NCI-H82 treated with DMSO at 0.1 percent for 48 hours (cell line): Measurements from ENCODE around the gene PPARA.

Experiments
- DNase-seq: peaks from one replicate; lab custom pipeline; 2025; ENCODE audit not compliant: unreplicated experiment; lab: John Stamatoyannopoulos, UW

PPARA gene

DNA sequence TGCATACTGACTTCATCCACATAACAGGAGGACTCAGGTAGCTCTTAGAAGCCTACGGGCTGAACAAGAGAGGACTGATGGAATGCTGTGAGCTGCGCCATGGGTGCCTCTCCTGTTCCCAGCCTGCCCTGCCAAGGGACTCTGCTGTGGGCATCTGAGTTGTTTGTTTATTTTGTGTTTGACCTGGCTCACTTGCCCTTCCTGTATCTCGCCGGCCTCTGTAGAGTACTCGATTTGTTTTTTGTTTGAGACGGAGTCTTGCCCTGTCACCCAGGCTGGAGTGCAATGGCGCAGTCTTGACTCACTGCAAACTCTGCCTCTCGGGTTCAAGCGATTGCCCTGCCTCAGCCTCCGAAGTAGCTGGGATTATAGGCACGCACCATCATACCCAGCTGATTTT, 119.2 kb downstream of the PPARA start:
- no peak for DNase-seq

DNA sequence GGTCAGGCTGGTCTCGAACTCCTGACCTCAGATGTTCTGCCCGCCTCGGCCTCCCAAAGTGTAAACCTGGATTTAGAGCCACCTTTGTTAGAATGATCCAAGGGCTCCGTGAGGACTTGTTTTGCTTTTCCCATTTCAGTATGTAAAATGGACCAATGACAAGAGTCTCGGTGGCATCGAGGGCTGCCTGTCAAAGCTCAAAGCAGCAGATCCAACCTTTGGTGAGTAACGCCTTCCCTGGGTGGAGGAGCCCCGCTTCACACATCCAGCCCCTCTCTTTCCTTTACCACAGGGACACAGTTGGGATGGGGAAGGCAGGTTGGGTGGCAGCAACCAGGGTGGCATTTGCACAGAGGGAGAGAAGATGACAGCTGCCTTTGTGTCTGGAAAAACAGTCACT, 121.9 kb downstream of the PPARA start:
- DNase-seq, result no peak

DNA sequence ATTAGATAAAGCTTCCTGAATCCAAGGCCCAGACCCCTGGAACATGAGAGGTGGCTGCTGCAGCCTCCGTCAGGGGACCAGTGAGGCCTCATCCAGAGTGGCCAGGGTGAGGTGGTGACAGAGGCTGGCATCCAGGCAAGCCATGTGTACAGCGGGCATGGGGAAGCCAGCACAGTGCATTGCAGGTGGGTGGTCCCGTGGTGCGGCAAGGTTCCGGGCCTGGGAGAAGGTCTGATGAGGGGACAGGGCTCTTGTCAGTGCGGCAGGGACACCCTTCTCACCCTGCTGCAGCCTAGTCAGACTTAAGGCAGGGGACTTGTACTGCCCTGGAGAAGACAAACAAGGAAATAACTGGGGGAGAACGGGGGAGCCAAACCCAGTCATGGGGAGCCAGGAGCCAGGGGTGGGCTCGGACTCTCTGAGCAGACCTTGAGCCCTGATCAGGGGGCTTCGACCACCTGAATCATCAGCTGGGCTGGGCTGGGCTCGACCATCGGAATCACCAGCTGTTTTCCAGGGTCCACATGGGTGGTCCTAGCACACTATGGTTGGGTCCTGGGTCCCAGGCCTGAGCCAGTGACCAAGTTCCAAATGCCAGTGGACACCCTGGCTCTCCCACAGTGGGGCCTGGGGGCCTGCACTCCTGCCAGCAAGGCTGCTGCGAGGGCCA, 122.6 kb downstream of the PPARA start:
- DNase-seq, result no peak

DNA sequence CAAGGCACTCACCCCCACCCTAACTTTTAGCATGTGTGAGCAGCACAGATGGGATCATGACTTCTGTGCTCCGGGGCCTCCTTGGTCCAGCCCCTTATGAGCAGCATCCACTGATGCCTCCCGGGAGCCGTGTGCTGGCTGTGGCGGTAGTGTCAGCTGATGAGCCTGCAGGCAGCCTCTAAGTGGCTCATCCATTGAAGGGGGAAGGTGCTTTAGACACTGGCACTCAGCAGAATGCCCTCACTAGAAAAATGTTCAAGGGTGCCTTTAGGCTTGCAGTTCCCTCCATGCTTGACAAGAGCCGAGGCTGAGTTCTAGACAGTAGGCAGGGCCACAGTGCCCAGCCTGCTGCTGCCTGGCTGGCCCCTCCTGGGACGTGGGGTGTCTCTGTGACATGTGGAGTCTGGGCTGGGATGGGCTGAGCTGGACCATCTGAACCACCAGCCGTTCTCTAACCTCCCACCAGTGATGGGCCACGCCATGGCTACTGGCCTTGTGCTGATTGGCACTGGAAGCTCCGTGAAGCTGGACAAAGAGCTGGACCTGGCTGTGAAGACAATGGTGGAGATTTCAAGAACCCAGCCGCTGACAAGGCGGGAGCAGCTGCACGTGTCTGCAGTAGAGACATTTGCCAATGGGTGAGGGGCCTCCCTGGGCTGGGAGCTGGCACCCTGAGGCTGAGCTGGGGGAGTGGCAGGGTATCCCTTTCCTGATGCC, 123.3 kb downstream of the PPARA start:
- DNase-seq, result no peak

DNA sequence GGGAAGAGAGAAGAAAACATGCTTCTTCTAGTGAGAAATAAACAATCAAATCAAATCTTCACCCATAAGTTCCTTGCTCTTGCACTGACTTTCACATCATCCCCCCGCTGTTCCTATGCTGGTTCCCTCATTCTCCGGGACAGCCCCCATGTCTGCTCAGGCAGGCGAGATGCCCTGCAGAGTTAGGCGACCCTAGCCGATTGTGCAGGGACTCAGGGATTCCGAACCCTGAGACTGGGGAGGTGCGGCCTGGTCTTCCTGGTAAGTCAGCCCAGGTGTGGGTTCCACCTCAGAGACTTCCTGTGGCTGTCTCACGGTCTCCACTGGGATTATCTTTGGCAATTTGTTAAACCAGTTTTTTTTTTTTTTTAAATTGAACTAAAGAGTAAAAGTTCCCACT, 124.1 kb downstream of the PPARA start:
- DNase-seq, result no peak

DNA sequence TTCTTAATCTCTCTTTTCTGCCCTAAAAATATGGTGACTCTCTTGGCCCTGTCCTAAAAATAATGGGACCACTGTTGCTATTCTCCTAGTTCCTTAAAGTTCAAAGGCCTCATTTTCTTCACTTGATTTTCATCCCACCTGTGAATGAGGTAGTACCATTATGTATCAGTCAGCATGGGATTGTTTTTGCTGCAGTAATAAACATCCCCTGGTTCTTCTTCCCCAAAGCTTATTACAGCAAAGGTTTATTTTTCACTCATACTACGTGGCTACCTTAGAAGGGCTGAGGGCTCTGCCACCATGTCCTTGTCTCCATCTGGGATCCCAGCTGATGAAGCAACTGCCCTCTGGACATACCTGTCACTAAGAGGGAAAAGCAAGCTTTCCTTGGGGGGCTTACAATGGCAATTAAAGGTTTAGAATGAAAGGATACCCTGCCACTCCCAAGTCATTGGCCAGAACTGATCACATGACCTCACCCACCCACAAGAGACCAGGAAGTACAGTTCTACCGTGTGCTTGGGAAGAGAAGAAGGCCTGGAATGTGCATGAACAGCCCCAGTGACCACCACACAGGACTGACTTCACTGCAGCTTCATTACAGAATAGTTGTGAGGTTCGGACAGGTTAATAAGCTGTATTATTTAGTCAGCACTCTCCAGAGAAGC, 125.3 kb downstream of the PPARA start:
- no peak for DNase-seq

DNA sequence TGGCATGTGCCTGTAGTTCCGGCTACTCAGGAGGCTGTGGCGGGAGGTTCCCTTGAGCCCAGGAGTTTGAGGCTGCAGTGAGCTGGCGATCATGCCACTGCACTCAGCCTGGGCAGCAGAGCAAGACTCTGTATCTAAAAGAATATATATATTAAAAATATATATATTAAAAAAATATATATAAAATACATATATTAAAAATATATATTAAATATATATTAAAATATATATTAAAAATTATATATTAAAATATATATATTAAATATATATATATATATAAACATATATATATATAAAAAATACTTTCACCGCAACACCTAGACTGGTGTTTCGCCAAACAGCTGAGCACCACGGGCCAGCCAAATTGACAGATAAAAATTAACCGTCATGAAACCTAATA, 126.2 kb downstream of the PPARA start:
- no peak for DNase-seq

DNA sequence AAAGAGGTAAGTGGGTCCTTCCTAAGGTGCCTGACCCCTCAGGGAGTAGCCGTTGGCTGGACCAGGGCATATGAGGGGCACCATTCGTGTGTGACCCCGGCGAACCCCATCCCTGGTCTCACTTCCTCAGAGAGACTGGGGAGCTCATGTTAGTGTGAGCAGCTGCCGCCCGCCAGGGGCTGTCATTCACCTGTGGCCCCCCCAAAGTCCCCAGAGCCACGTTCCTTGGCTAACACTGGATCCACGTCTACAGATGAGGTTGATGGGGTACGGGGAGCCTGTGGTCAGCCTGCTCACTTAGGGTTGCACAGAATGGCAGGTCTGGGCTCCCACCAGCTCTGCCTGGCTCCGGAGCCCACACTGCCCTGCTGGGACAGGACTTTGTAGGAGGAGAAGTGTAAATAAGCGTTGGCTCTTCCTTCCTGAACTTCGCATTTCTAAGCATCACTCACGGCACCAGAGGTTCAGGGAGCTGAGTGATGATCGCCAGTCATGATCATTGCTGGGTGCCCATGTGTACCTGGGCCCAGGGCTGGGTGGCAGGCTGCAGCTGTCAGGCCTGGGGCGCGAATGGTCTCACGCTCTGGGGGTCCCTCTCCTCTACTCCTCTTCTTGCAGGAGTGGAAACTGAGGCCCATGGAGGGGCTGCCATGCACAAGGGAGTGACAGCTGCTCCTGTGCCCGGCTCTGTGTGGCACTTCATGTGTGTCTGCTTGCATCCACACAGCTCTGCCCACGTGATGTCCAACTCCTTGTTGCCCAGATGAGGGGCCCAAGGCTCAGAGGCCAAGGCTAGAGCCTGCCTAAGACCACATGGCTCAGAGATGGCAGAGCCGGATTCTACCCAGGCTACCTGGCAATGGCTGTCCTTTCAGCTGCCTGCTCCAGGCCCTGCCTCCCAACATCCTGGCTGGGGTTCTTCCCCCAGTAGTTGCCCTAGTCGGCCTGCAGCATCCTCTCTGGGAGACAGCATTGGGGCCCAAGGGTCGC, 128.6 kb downstream of the PPARA start:
- no peak for DNase-seq

DNA sequence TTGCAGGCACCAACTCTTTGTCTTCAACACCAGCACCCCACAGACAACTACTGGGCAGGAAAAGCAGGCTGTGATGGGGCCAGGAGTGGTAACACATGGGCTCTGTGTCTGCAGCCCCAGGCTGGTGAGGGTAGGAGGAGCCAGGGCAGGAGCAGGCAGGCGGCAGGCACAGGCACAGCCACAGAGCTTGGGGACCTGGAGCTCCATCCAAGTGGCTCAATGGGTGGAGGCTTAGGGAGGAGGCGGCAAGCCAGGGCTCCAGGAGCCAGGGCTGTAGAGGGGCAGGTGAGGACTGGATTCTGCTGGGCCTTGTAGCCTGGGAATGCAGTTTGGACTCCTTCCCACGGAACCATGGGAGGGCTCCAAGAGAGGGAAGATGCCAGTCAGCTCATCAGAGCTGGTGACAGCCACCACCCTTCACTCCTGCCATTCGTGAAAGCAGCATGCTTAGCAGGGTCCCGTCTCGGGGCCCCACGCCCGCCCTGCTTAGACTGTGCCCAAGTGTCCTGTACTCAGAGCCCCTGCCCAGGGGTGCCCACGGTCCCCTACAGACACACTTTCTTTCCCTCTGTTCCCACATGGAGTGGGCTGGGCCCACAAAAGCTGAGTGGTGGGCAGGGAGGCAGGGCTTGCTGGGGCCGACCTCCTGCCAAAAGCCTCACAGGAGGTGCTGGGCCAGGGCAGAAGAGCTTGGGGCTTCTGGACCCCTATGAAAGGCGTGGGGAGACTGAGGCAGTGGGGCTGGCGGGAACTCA, 129.9 kb downstream of the PPARA start:
- no peak for DNase-seq

DNA sequence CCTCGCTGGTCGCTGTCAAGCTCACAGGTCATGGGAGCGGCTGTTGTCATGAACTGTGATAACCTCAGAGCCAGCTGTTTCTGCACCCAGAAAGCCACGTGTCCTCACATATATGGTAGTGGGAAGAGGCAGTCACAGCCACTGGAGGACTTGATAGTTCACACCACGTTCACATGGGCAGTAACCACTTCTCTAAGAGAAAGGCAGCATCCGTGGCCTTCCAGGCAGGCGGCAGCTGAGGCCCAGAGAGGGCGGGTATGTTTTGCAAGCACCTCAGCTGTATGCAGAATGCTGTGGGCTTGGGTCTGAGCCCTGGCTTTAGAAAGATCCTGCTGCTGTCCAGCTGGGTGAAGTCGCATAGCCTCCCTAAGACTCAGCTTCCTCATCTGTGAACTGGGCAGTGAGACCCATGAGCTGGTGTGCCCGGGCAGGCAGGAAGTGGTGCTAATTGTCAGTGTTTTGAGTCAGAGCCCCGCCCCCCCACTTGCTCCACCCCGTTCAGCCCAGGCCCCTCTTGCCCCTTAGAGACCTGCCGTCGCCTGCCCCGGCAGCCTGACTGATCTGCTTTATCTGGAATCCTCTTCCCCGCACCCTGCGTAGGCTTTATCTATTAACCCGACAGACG, 130.8 kb downstream of the PPARA start:
- no peak for DNase-seq

DNA sequence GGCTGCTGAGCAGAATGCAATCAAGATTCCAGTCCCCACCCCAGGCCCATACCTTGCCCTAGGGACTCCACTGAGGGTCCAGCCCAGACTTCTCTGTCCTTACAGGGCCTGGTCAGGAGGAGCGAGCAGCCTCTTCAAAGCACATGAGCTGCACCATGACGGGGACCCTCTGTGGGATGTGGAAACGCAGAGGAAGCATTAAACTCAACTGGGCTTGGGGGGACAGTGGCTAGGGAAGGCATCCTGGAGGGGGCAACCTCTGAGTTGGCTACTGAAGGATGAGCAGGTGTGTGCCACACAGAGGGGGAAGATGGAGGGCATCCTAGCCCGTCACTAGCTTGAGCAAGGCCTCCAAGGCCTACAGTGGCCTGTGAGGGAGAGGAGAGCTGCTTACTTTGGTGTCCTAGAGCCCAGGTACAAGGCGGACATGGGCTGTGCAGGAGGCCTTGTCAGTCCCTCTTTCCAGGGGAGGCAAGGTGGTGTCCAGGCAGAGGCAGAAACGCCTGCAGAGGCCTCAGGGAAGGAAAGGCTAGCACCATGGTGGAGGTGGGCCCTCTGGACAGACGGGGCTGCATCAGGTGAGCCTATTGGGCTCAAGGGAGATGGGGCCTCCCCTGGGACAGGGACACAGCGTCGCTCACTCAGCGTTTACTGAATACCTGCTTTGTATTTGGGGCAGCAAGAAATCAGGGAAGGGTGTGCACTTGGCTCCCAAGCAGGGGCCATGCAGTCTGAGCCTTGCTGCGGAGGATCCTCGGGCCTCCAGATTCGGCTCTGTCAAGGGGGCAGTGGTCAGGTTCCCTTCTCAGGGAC, 131.7 kb downstream of the PPARA start:
- DNase-seq, result no peak

DNA sequence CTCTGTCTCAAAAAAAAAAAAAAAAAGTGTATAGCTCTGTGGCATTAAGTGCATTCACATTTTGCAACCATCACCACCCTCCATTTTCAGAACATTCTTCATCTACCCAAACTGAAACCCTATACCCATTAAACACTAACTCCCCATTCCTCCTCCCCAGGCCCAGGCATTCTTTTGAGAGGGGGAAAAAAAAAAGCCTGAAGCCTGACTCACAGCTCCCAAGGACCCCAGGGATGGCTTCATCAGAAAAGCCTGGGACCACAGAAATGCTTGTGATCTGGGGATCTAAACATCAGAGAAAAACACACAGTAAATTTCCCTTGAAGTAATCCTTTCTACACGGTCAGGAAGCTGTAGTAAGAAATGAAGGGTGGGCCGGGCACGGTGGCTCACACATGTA, 135.7 kb downstream of the PPARA start:
- DNase-seq, result no peak

DNA sequence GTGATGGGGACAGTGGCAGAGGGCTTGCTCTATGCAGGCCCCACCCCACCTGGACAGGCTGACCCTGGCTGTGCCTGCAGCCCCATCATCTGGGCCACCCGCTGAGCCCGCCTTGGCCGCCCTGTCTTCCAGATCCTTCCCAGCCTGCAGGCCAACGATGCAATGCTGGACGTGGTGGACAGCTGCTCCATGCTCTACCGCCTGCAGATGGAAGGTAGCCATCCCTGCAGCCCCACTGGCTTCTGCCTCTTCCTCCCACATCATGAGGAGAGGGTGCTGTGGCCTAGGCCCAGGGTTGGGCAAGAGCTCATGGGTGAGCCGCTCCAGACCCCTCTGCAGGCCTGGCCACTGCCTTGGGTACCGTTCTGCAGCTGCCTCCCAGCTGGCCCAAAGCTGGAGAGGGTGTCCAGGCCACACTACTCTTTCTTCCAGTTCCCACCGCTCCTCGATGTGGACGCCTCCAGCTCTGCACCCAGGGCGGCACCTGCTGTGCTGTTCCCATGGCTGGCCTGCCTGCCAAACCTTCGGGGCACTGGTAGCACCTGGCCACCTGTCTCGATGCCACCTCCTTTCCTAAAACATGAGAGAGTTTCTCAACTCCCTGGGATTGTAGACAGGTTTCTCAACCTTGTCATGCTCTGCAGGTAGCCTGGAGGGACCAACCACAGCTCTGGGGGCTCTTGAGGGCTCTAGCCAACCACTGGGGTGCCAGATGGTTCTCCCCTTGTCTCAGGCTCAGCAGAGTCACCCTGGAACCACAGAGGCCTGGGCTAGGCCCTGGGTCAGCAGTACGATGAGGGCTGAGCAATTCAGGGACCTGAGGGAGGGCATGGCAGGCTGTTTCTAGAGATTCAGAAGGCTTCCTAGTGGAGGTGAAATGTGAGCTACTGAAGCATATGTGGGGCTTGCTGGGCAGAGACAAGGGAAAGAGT, 136.9 kb downstream of the PPARA start:
- DNase-seq, result no peak

DNA sequence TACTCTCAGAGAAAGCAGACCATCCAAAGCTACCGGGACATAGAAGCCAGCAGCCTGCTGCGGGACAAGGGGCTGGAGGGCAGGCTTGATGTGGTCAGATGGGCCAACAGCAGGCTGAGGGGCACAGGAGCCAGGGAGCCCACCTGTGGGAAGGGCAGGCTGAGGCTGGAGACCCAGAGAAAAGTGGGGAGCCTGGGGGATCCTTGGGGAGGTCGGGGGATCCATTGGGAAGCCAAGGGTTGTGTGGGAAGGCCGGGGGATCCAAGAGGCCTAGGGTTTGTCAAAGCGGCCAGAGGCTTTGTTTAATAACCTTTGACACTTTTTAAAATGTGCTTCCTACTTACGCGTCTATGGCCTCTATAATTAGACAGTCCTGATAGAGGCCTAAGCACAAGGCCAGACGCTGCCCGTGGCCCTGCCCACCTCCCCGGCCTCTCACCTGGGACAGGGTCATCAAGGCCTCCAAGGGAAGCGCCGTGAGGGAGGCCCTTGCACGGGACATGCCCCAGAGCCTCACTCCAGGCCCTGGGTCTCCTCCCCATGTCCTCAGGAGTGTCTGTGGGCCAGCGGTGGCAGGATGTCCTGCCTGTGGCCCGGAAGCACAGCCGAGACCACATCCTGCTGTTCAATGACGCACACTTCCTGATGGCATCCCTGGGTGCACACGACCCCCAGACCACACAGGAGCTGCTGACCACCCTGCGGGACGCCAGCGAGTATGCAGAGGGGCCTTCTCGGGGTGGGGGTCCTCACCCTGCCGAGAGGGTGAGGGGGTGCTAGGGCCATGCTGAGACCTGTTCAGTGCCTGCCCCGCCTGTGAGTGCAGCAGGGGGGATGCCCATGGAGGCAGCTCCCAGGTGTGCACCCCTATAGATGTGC, 137.8 kb downstream of the PPARA start:
- DNase-seq, result no peak

DNA sequence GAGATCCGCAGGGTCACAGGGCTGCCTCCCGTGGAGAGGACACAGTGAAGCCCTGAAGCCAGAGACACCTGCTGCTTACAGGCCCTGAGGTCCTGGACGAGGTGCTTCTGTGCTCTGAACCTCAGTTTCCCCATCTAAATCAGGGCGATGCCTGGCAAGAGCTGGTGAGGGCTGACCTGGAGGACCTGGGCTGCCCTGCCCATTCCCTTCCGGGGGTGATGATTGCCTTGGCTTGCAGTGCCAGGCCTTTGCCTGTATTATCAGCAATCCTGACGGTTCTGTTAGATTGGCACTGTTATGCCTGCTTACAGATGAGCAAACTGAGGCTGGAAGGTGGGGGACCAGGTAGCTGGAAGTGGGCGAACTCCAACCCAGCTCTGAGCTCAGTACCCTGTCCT, 138.5 kb downstream of the PPARA start:
- no peak for DNase-seq

DNA sequence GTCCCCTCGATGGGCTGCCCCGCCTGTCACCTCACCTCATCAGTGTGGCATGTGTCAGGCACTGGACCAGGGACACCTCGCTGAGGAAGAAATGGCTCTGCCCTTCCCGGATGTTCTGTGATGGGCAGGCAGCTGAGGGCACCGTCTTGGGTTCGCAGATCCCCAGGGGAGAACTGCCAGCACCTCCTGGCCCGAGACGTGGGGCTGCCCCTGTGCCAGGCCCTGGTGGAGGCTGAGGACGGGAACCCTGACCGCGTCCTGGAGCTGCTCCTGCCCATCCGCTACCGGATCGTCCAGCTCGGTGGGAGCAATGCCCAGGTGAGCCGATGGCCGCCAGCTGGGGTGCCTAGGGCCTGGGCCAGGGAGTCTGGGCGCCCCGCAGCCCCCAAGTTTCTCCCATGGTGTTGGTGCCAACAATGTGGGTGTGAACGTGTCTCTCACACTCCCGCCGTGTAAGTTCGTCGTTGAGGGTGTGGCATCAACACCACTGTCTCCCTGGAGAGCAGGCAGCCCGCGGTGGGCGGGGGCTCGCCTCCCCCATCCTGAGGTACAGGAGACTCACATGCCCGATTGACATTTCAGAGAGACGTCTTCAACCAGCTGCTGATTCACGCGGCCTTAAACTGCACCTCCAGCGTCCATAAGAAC, 139.0 kb downstream of the PPARA start:
- no peak for DNase-seq
